Measurements from ENCODE around the gene NOG.

The NOG gene

DNA sequence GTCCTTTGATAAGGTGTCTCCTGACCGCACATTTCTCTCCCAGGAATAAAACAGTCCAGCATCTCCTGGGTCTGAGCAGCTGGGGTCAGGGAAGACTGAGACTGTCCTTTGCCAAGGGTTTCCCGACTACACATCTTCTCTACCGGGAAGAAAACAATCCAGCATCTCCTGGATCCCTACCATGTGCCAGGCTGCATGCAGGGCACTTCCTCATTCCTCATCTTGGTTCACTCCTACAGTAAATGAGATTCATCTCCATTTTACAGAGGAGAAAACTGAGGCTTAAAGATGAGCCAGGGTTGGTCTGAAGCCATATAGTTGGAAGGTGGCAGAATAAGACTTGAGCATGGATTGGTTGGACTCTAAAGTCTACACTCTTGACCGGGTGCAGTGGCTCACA is 36.7 kb downstream of the NOG start:
- Histone ChIP-seq H3K4me3 (ENCODE audit: low read depth, low read length) (no peak overlapping the region), H3K27me3 (replicated peaks) (no peaks in the 10 kb centered on the region), H3K36me3 (replicated peaks) (no peaks in the 10 kb centered on the region), H3K27ac (no peak overlapping the region)
- TF ChIP-seq CTCF (IDR thresholded peaks at IDR 0.05; ENCODE audit: low read depth, low read length, missing control alignments): no peak
- no peak for DNase-seq
- in situ Hi-C loops (cut with HindIII; ENCODE audit: low pct_ligation_motif_present, low sequenced_read_pairs): no loop called here

DNA sequence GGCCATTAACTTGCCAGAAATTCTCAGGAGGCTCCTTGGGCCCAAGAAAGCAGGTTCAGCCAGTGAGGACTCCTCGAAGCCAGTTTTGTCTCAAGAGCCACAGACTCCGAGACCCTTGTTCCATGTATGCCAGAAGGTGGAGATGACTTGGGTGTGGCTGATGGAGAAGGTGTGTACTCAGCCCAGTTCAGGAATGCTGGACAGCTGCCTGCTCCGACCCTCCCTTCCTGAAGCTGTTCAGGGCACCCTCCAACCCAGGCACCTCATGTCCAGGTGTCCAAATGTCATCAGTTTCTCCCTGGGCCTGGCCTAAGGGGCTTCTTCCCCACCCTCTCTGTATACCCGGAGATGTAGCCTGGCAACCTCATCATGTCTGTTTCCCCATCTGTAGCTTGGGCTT is 40.2 kb downstream of the NOG start:
- Histone ChIP-seq H3K27ac (no peak overlapping the region), H3K27me3 (replicated peaks) (peaks cover 4% of the 10 kb centered on the region), H3K4me3 (ENCODE audit: low read depth, low read length) (no peak overlapping the region), H3K36me3 (replicated peaks) (no peaks in the 10 kb centered on the region)
- in situ Hi-C loops (cut with HindIII; ENCODE audit: low pct_ligation_motif_present, low sequenced_read_pairs): no loop called here
- DNase-seq: no peak
- no peak for TF ChIP-seq CTCF (IDR thresholded peaks at IDR 0.05; ENCODE audit: low read depth, low read length, missing control alignments)

GRCh38 chr17:56635641-56636040 is 42.1 kb downstream of the NOG start:
- no peak for DNase-seq
- peaks cover 4% of the 10 kb centered on the region for H3K27me3 ChIP-seq (replicated peaks)
- in situ Hi-C loops (cut with HindIII; ENCODE audit: low pct_ligation_motif_present, low sequenced_read_pairs): no loop called here
- H3K27ac ChIP-seq: no peak overlapping the region
- H3K4me3 ChIP-seq (ENCODE audit: low read depth, low read length): no peak overlapping the region
- no peak for TF ChIP-seq CTCF (IDR thresholded peaks at IDR 0.05; ENCODE audit: low read depth, low read length, missing control alignments)
- H3K36me3 ChIP-seq (replicated peaks): no peaks in the 10 kb centered on the region

DNA sequence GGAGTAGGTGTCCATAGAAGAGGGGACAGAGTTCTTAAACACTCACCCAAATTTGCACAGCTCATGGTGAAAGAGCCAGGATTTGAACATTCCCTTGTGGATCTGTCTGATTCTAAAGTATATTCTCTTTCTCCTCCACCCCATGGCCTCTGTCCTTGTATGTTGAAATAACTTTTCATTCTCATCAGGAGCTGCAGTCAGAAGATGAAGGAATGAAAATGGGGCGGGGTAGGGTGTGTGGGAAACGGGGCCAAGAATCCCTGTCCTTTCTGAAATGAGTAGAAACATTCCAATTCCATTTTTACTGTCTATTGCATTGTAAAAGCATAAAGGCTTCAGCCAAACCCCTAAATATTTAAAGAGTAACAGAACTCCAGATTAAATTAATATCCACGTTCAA is 42.8 kb downstream of the NOG start:
- Histone ChIP-seq H3K27me3 (replicated peaks) (peaks cover 4% of the 10 kb centered on the region), H3K4me3 (ENCODE audit: low read depth, low read length) (no peak overlapping the region), H3K27ac (no peak overlapping the region), H3K36me3 (replicated peaks) (no peaks in the 10 kb centered on the region)
- TF ChIP-seq CTCF (IDR thresholded peaks at IDR 0.05; ENCODE audit: low read depth, low read length, missing control alignments): no peak
- DNase-seq: no peak
- in situ Hi-C loops (cut with HindIII; ENCODE audit: low pct_ligation_motif_present, low sequenced_read_pairs): no loop called here

GRCh38 chr17:56637254-56637653 is 43.8 kb downstream of the NOG start:
- Histone ChIP-seq H3K27me3 (replicated peaks) (peaks cover 4% of the 10 kb centered on the region), H3K36me3 (replicated peaks) (no peaks in the 10 kb centered on the region), H3K27ac (no peak overlapping the region), H3K4me3 (ENCODE audit: low read depth, low read length) (no peak overlapping the region)
- in situ Hi-C loops (cut with HindIII; ENCODE audit: low pct_ligation_motif_present, low sequenced_read_pairs): no loop called here
- DNase-seq: no peak
- no peak for TF ChIP-seq CTCF (IDR thresholded peaks at IDR 0.05; ENCODE audit: low read depth, low read length, missing control alignments)

GRCh38 chr17:56638591-56639051 is 45.1 kb downstream of the NOG start:
- no peaks in the 10 kb centered on the region for H3K36me3 ChIP-seq (replicated peaks)
- in situ Hi-C loops (cut with HindIII; ENCODE audit: low pct_ligation_motif_present, low sequenced_read_pairs): no loop called here
- no peak for DNase-seq

More at GRCh38 chr17:56638591-56639051, 45.1 kb downstream of the NOG start:
- TF ChIP-seq CTCF (IDR thresholded peaks at IDR 0.05; ENCODE audit: low read depth, low read length, missing control alignments): no peak
- peaks cover 4% of the 10 kb centered on the region for H3K27me3 ChIP-seq (replicated peaks)
- no peak overlapping the region for H3K4me3 ChIP-seq (ENCODE audit: low read depth, low read length)
- H3K27ac ChIP-seq: no peak overlapping the region

Measured in brain microvascular endothelial cell (primary cell).